Measurements from ENCODE around the gene MSTN.

The MSTN gene

GRCh38 chr2:190065839-190066238 is 3.3 kb upstream of the MSTN start:
- Histone ChIP-seq H3K9ac (ENCODE audit: low read length in 2 of 2) (no peak overlapping the region), H3K36me3 (ENCODE audit: control insufficient read depth in 2 of 2, insufficient read depth in 2 of 2, low read length in 2 of 2) (no peaks in the 10 kb centered on the region), H3K27ac (ENCODE audit: low read length) (no peak overlapping the region), H3K4me1 (ENCODE audit: control insufficient read depth, insufficient read depth, low read length) (no peaks in the 10 kb centered on the region), H3K4me3 (ENCODE audit: low read length in 2 of 2) (no peak overlapping the region), H3K9me3 (ENCODE audit: control insufficient read depth in 2 of 2, low read length in 2 of 2) (no peaks in the 10 kb centered on the region), H3K27me3 (ENCODE audit: control insufficient read depth in 1 of 2, insufficient read depth in 2 of 2, low read length in 2 of 2) (no peaks in the 10 kb centered on the region)

GRCh38 chr2:190063624-190064023 is 1.1 kb upstream of the MSTN start:
- no peak overlapping the region for H3K4me3 ChIP-seq (ENCODE audit: low read length in 2 of 2)
- no peak overlapping the region for H3K27ac ChIP-seq (ENCODE audit: low read length)
- H3K27me3 ChIP-seq (ENCODE audit: control insufficient read depth in 1 of 2, insufficient read depth in 2 of 2, low read length in 2 of 2) = no peaks in the 10 kb centered on the region
- H3K36me3 ChIP-seq (ENCODE audit: control insufficient read depth in 2 of 2, insufficient read depth in 2 of 2, low read length in 2 of 2) = no peaks in the 10 kb centered on the region
- no peak overlapping the region for H3K9ac ChIP-seq (ENCODE audit: low read length in 2 of 2)
- no peaks in the 10 kb centered on the region for H3K4me1 ChIP-seq (ENCODE audit: control insufficient read depth, insufficient read depth, low read length)
- H3K9me3 ChIP-seq (ENCODE audit: control insufficient read depth in 2 of 2, low read length in 2 of 2) = no peaks in the 10 kb centered on the region

GRCh38 chr2:190062053-190062452 is 476 bp downstream of the MSTN start:
- peak overlapping the region; percentile 10 to 26 for H3K4me3 ChIP-seq (ENCODE audit: low read length in 2 of 2)

GRCh38 chr2:190060626-190061025 is 1.9 kb downstream of the MSTN start:
- no peaks in the 10 kb centered on the region for H3K4me1 ChIP-seq (ENCODE audit: control insufficient read depth, insufficient read depth, low read length)
- H3K4me3 ChIP-seq (ENCODE audit: low read length in 2 of 2) = no peak overlapping the region
- H3K9me3 ChIP-seq (ENCODE audit: control insufficient read depth in 2 of 2, low read length in 2 of 2) = no peaks in the 10 kb centered on the region
- no peak overlapping the region for H3K9ac ChIP-seq (ENCODE audit: low read length in 2 of 2)
- no peaks in the 10 kb centered on the region for H3K27me3 ChIP-seq (ENCODE audit: control insufficient read depth in 1 of 2, insufficient read depth in 2 of 2, low read length in 2 of 2)
- H3K36me3 ChIP-seq (ENCODE audit: control insufficient read depth in 2 of 2, insufficient read depth in 2 of 2, low read length in 2 of 2) = no peaks in the 10 kb centered on the region
- no peak overlapping the region for H3K27ac ChIP-seq (ENCODE audit: low read length)

More at GRCh38 chr2:190062053-190062452, 476 bp downstream of the MSTN start:
- Histone ChIP-seq H3K9me3 (ENCODE audit: control insufficient read depth in 2 of 2, low read length in 2 of 2) (no peaks in the 10 kb centered on the region), H3K9ac (ENCODE audit: low read length in 2 of 2) (no peak overlapping the region), H3K27ac (ENCODE audit: low read length) (no peak overlapping the region), H3K4me1 (ENCODE audit: control insufficient read depth, insufficient read depth, low read length) (no peaks in the 10 kb centered on the region), H3K36me3 (ENCODE audit: control insufficient read depth in 2 of 2, insufficient read depth in 2 of 2, low read length in 2 of 2) (no peaks in the 10 kb centered on the region), H3K27me3 (ENCODE audit: control insufficient read depth in 1 of 2, insufficient read depth in 2 of 2, low read length in 2 of 2) (no peaks in the 10 kb centered on the region)

- H3K4me1 ChIP-seq (ENCODE audit: control insufficient read depth, insufficient read depth, low read length) = no peaks in the 10 kb centered on the region
- no peak overlapping the region for H3K27ac ChIP-seq (ENCODE audit: low read length)
- H3K36me3 ChIP-seq (ENCODE audit: control insufficient read depth in 2 of 2, insufficient read depth in 2 of 2, low read length in 2 of 2) = no peaks in the 10 kb centered on the region
- H3K9ac ChIP-seq (ENCODE audit: low read length in 2 of 2) = no peak overlapping the region
- no peaks in the 10 kb centered on the region for H3K9me3 ChIP-seq (ENCODE audit: control insufficient read depth in 2 of 2, low read length in 2 of 2)
- no peaks in the 10 kb centered on the region for H3K27me3 ChIP-seq (ENCODE audit: control insufficient read depth in 1 of 2, insufficient read depth in 2 of 2, low read length in 2 of 2)
- no peak overlapping the region for H3K4me3 ChIP-seq (ENCODE audit: low read length in 2 of 2)
Observed at GRCh38 chr2:190060019-190060418, 2.5 kb downstream of the MSTN start.

GRCh38 chr2:190053426-190053825 is 9.1 kb downstream of the MSTN start:
- H3K4me1 ChIP-seq (ENCODE audit: control insufficient read depth, insufficient read depth, low read length) = no peaks in the 10 kb centered on the region
- no peaks in the 10 kb centered on the region for H3K36me3 ChIP-seq (ENCODE audit: control insufficient read depth in 2 of 2, insufficient read depth in 2 of 2, low read length in 2 of 2)

GRCh38 chr2:190052307-190052706 is 10.2 kb downstream of the MSTN start:
- no peaks in the 10 kb centered on the region for H3K27me3 ChIP-seq (ENCODE audit: control insufficient read depth in 1 of 2, insufficient read depth in 2 of 2, low read length in 2 of 2)
- no peak overlapping the region for H3K27ac ChIP-seq (ENCODE audit: low read length)

More at GRCh38 chr2:190053426-190053825, 9.1 kb downstream of the MSTN start:
- no peak overlapping the region for H3K27ac ChIP-seq (ENCODE audit: low read length)
- H3K27me3 ChIP-seq (ENCODE audit: control insufficient read depth in 1 of 2, insufficient read depth in 2 of 2, low read length in 2 of 2) = no peaks in the 10 kb centered on the region
- H3K9me3 ChIP-seq (ENCODE audit: control insufficient read depth in 2 of 2, low read length in 2 of 2) = no peaks in the 10 kb centered on the region
- no peak overlapping the region for H3K4me3 ChIP-seq (ENCODE audit: low read length in 2 of 2)
- no peak overlapping the region for H3K9ac ChIP-seq (ENCODE audit: low read length in 2 of 2)

GRCh38 chr2:190051223-190051622 is 11.3 kb downstream of the MSTN start:
- Histone ChIP-seq H3K36me3 (ENCODE audit: control insufficient read depth in 2 of 2, insufficient read depth in 2 of 2, low read length in 2 of 2) (no peaks in the 10 kb centered on the region), H3K4me3 (ENCODE audit: low read length in 2 of 2) (no peak overlapping the region), H3K4me1 (ENCODE audit: control insufficient read depth, insufficient read depth, low read length) (no peaks in the 10 kb centered on the region), H3K9ac (ENCODE audit: low read length in 2 of 2) (no peak overlapping the region), H3K27me3 (ENCODE audit: control insufficient read depth in 1 of 2, insufficient read depth in 2 of 2, low read length in 2 of 2) (no peaks in the 10 kb centered on the region), H3K9me3 (ENCODE audit: control insufficient read depth in 2 of 2, low read length in 2 of 2) (no peaks in the 10 kb centered on the region), H3K27ac (ENCODE audit: low read length) (no peak overlapping the region)

More at GRCh38 chr2:190052307-190052706, 10.2 kb downstream of the MSTN start:
- no peak overlapping the region for H3K4me3 ChIP-seq (ENCODE audit: low read length in 2 of 2)
- no peak overlapping the region for H3K9ac ChIP-seq (ENCODE audit: low read length in 2 of 2)
- no peaks in the 10 kb centered on the region for H3K9me3 ChIP-seq (ENCODE audit: control insufficient read depth in 2 of 2, low read length in 2 of 2)
- H3K4me1 ChIP-seq (ENCODE audit: control insufficient read depth, insufficient read depth, low read length) = no peaks in the 10 kb centered on the region
- no peaks in the 10 kb centered on the region for H3K36me3 ChIP-seq (ENCODE audit: control insufficient read depth in 2 of 2, insufficient read depth in 2 of 2, low read length in 2 of 2)

GRCh38 chr2:190050001-190050400 is 12.5 kb downstream of the MSTN start:
- H3K36me3 ChIP-seq (ENCODE audit: control insufficient read depth in 2 of 2, insufficient read depth in 2 of 2, low read length in 2 of 2) = no peaks in the 10 kb centered on the region
- H3K4me3 ChIP-seq (ENCODE audit: low read length in 2 of 2) = no peak overlapping the region
- H3K27me3 ChIP-seq (ENCODE audit: control insufficient read depth in 1 of 2, insufficient read depth in 2 of 2, low read length in 2 of 2) = peaks cover 0 to 2% of the 10 kb centered on the region in 2 donors
- H3K4me1 ChIP-seq (ENCODE audit: control insufficient read depth, insufficient read depth, low read length) = no peaks in the 10 kb centered on the region
- H3K9ac ChIP-seq (ENCODE audit: low read length in 2 of 2) = no peak overlapping the region
- H3K9me3 ChIP-seq (ENCODE audit: control insufficient read depth in 2 of 2, low read length in 2 of 2) = no peaks in the 10 kb centered on the region
- no peak overlapping the region for H3K27ac ChIP-seq (ENCODE audit: low read length)

- no peak overlapping the region for H3K27ac ChIP-seq (ENCODE audit: low read length)
- H3K27me3 ChIP-seq (ENCODE audit: control insufficient read depth in 1 of 2, insufficient read depth in 2 of 2, low read length in 2 of 2) = peaks cover 0 to 2% of the 10 kb centered on the region in 2 donors
- no peak overlapping the region for H3K4me3 ChIP-seq (ENCODE audit: low read length in 2 of 2)
- no peaks in the 10 kb centered on the region for H3K9me3 ChIP-seq (ENCODE audit: control insufficient read depth in 2 of 2, low read length in 2 of 2)
- no peaks in the 10 kb centered on the region for H3K36me3 ChIP-seq (ENCODE audit: control insufficient read depth in 2 of 2, insufficient read depth in 2 of 2, low read length in 2 of 2)
- H3K9ac ChIP-seq (ENCODE audit: low read length in 2 of 2) = no peak overlapping the region
- no peaks in the 10 kb centered on the region for H3K4me1 ChIP-seq (ENCODE audit: control insufficient read depth, insufficient read depth, low read length)
Observed at GRCh38 chr2:190044866-190045265, 17.7 kb downstream of the MSTN start.

- no peak overlapping the region for H3K4me3 ChIP-seq (ENCODE audit: low read length in 2 of 2)
- peaks cover 0 to 2% of the 10 kb centered on the region in 2 donors for H3K27me3 ChIP-seq (ENCODE audit: control insufficient read depth in 1 of 2, insufficient read depth in 2 of 2, low read length in 2 of 2)
Observed at GRCh38 chr2:190043441-190043840, 19.1 kb downstream of the MSTN start.

More at GRCh38 chr2:190043441-190043840, 19.1 kb downstream of the MSTN start:
- no peaks in the 10 kb centered on the region for H3K36me3 ChIP-seq (ENCODE audit: control insufficient read depth in 2 of 2, insufficient read depth in 2 of 2, low read length in 2 of 2)
- no peak overlapping the region for H3K9ac ChIP-seq (ENCODE audit: low read length in 2 of 2)
- H3K9me3 ChIP-seq (ENCODE audit: control insufficient read depth in 2 of 2, low read length in 2 of 2) = no peaks in the 10 kb centered on the region
- H3K4me1 ChIP-seq (ENCODE audit: control insufficient read depth, insufficient read depth, low read length) = no peaks in the 10 kb centered on the region
- no peak overlapping the region for H3K27ac ChIP-seq (ENCODE audit: low read length)

All from stomach smooth muscle (tissue), 2 donors.